Prostate gland (tissue), 2 donors: ENCODE data around the gene RACK1.

Source experiments
- POLR2A ChIP-seq: fragments of 450-650 bp; IDR thresholded peaks from one replicate; pipeline ENCODE4 v1.6.1; 2016; ENCODE audit warnings: antibody characterized with exemption, mild to moderate bottlenecking
- TF ChIP-seq, protein P1 (sequence below), 4 experiments: fragments of 200-600 bp in 2 of 4; fragments of 450-650 bp in 2 of 4; sonication (generic) in 2 of 4; IDR thresholded peaks; 1 replicate in 3 of 4; 2 replicates in 1 of 4; pipeline ENCODE4 v1.5.1; 2016 to 2019; ENCODE audit warnings: antibody characterized with exemption in 4 of 4, mild to moderate bottlenecking in 2 of 4, moderate library complexity in 2 of 4

DNA sequence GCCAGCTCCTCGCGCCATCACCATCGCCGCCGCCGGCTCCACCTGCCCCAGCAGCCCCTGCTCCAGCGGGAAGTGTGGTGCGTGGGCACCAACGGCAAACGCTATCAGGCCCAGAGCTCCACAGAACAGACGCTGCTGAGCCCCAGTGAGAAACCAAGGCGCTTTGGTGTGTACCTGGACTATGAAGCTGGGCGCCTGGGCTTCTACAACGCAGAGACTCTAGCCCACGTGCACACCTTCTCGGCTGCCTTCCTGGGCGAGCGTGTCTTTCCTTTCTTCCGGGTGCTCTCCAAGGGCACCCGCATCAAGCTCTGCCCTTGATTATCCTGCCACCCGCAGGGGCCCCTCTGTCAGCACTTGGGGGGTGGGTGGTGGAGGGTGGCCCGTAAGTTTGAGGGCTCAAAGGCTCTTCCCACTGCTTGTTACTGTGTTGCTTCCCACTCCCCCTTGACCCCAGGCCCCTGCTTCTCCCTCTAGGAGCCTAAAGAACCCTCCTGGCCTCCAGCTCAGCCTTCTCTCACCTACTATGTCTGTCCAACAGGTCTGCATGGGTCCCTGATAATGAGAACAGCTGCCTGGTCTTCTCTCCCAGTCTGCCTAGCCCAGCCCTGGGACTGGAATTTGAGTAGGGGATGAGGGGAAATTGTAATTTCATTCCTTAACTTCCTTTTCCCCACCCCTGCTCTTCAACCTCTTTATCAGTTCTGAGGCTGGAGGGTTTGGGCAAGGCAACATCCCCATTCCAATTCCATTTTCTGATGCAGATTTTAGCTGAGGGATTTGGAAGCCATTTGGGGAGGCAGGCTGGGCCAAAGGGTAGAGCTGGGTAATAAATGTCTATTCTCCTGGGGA, 9.0 kb downstream of the RACK1 start:
- TF ChIP-seq, protein P1, sequence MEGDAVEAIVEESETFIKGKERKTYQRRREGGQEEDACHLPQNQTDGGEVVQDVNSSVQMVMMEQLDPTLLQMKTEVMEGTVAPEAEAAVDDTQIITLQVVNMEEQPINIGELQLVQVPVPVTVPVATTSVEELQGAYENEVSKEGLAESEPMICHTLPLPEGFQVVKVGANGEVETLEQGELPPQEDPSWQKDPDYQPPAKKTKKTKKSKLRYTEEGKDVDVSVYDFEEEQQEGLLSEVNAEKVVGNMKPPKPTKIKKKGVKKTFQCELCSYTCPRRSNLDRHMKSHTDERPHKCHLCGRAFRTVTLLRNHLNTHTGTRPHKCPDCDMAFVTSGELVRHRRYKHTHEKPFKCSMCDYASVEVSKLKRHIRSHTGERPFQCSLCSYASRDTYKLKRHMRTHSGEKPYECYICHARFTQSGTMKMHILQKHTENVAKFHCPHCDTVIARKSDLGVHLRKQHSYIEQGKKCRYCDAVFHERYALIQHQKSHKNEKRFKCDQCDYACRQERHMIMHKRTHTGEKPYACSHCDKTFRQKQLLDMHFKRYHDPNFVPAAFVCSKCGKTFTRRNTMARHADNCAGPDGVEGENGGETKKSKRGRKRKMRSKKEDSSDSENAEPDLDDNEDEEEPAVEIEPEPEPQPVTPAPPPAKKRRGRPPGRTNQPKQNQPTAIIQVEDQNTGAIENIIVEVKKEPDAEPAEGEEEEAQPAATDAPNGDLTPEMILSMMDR (IDR thresholded peaks at IDR 0.05), result no peak
- no peak for TF ChIP-seq POLR2A
